HepG2 (cell line): ENCODE data around the gene LRRC45. TPM values are rescaled to one million over a fixed set of nuclear protein-coding genes. Genes with fewer than 3 reads are reported as not detected.

Experiments
- CHCHD3 ChIP-seq: sonication (generic); formaldehyde crosslinking; IDR thresholded peaks from 2 replicates; pipeline ENCODE4 v1.8.0; 2022; ENCODE audit warnings: mild to moderate bottlenecking, missing genetic modification reagents, moderate library complexity
- DZIP1 ChIP-seq: sonication (generic); formaldehyde crosslinking; IDR thresholded peaks from 2 replicates; pipeline ENCODE4 v1.5.0; 2020; ENCODE audit warnings: mild to moderate bottlenecking, missing genetic modification reagents
- RBFOX2 ChIP-seq: fragments of 200-400 bp; formaldehyde crosslinking; IDR thresholded peaks from 2 replicates; pipeline ENCODE4 v1.6.1; 2017; ENCODE audit warnings: low read depth, mild to moderate bottlenecking, low read length
- YEATS4 ChIP-seq: sonication (generic); formaldehyde crosslinking; IDR thresholded peaks from 2 replicates; pipeline ENCODE4 v1.4.0; 2020; ENCODE audit warnings: missing genetic modification reagents, borderline replicate concordance
- ZBTB4 ChIP-seq: sonication (generic); formaldehyde crosslinking; IDR thresholded peaks from 2 replicates; pipeline ENCODE4 v1.4.0; 2020; ENCODE audit warnings: missing genetic modification reagents, mild to moderate bottlenecking, borderline replicate concordance
- ZC3H13 ChIP-seq: sonication (generic); formaldehyde crosslinking; IDR thresholded peaks from 2 replicates; pipeline ENCODE4 v1.8.1; 2023; ENCODE audit warnings: mild to moderate bottlenecking, missing genetic modification reagents, moderate library complexity
- ZNF121 ChIP-seq: sonication (generic); formaldehyde crosslinking; IDR thresholded peaks from 2 replicates; pipeline ENCODE4 v1.5.0; 2020; ENCODE audit warnings: mild to moderate bottlenecking, missing genetic modification reagents
- ZNF788 ChIP-seq: sonication (generic); formaldehyde crosslinking; IDR thresholded peaks from 2 replicates; pipeline ENCODE4 v1.5.0; 2020; ENCODE audit warnings: mild to moderate bottlenecking, missing genetic modification reagents, borderline replicate concordance
- polyA plus RNA-seq, 8 experiments: library from polyadenylated mRNA; depleted of rRNA in 3 of 8; stranded (reverse) in 7 of 8; unstranded in 1 of 8; fragments of >200 nt; fragmentation: Illumina TruSeq in 4 of 8; extraction: Trizol in 4 of 8; gene quantifications; 2 replicates each; pipeline versions ENCODE4 v1.2.1 to v1.2.3, GENCODE V29; 2011 to 2016; ENCODE audit warnings: low read depth in 4 of 8, missing spikeins in 1 of 8, mixed read lengths in 1 of 8; ENCODE audit not compliant: insufficient read depth in 1 of 8
- total RNA-seq, 5 experiments: library from RNA; depleted of rRNA; stranded (reverse); fragments of >200 nt; fragmentation: Illumina TruSeq; extraction: Trizol; gene quantifications; 2 replicates each; pipeline ENCODE4 v1.2.3, GENCODE V29; 2016; ENCODE audit warnings: low read depth in 1 of 5

LRRC45 gene
- total and polyA plus RNA-seq, 2 of the 13 experiments (the other 11 are each of a cell fraction or from before 2014, with no cell fraction given), result 11.6 to 48.1 TPM

DNA sequence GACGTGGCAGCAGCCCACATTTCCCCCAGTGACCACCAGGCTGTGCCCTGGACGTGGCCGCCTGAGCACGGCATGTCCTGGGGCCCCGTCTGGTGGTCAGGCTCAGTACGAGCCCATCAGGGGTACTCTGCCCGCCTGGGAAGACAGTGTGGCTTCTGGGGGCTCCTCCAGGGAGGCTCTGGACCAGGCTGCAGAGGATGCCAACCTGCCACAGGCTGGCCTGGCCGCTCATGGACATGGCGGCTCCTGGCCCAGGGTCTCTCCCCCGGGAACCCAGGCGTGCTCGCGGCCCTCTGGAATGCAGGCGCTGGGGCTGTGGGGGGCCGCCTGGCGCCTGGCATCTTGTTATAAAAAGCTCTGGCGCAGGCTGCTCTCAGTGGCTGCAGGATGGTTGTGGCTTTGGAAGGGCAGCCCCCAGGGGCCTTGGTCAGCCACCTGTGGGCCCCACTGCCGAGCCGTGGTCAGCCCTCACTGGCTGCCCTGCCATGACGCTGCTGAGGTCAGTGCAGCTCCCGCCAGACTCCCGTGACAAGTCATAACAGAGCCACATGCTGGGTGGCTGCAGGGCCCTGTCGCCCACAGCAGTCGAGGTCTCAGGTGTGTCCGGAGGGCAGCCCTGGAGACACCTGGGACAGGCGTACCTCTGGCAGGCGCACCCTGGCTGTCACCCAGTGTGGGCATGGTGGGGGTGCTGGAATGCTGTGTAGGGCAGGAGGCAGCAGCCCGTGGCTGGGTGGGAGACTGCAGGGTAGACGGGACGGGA lies 15.4 kb upstream of the LRRC45 start (continued):
- TF ChIP-seq DZIP1 (CRISPR knock-in tag), result 0 out of 2 replicates have a peak, but pooled peaks have one; percentile 40
- TF ChIP-seq ZBTB4 (CRISPR knock-in tag), result peak; percentile 55
- TF ChIP-seq ZC3H13, result peak; percentile 53
- no peak for TF ChIP-seq YEATS4 (CRISPR knock-in tag)
- TF ChIP-seq ZNF121 (CRISPR knock-in tag), result no peak
- TF ChIP-seq ZNF788 (CRISPR knock-in tag), result 0 out of 2 replicates have a peak, but pooled peaks have one; percentile 29
- peak; percentile 85 for TF ChIP-seq RBFOX2
- 0 out of 2 replicates have a peak, but pooled peaks have one; percentile 66 for TF ChIP-seq CHCHD3
